ENCODE data around the gene ZFAND5.

The ZFAND5 gene, protein sequence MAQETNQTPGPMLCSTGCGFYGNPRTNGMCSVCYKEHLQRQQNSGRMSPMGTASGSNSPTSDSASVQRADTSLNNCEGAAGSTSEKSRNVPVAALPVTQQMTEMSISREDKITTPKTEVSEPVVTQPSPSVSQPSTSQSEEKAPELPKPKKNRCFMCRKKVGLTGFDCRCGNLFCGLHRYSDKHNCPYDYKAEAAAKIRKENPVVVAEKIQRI

DNA sequence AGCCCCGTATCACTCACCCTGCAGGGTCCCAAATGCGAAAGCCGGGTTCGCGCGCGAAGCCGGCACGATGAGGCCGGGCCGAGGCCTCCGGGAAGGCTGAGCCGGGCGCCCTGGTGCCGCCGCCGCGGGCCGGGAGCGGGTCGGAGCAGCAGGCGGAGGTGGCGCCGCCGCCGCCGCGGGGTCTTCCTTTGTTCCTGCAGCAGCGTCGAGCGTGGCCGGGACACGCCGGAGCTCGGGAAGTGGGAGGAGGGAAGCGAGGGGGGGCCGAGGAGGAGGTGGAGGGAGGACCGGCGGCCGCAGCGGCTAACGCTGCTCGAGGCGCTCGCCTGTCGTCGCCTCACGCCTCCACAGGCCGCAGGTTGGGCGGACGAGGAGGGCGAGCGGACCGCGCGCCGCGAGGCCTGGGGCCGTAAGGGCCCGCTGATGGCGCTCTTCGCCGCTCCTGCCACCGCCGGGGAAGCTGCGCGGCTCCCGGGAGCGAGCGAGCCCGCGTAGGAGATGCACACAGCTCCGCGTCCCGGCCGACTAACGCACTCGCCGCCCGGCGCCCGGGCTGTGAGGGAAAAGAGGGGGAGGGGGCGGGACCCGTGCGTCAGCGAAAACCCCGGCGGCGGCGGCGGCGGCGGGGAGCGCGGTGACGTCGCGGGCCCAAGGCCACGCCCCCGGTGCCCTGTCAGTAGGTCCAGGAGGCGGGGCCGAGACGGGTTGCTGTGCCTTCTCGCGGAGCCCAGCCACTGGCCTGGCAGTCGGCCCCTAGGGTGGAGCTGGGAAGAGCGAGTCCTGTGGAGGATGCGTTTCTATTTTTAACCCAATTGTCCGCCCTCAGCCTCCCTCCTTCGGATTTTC is at the start of gene ZFAND5:
Gene ZFAND5 (minus strand): TSS at position 530 of the 846 bp plus-strand sequence. CDS start 4,430 bp downstream, outside the sequence.
- DNase-seq, result peak; percentile 97

DNA sequence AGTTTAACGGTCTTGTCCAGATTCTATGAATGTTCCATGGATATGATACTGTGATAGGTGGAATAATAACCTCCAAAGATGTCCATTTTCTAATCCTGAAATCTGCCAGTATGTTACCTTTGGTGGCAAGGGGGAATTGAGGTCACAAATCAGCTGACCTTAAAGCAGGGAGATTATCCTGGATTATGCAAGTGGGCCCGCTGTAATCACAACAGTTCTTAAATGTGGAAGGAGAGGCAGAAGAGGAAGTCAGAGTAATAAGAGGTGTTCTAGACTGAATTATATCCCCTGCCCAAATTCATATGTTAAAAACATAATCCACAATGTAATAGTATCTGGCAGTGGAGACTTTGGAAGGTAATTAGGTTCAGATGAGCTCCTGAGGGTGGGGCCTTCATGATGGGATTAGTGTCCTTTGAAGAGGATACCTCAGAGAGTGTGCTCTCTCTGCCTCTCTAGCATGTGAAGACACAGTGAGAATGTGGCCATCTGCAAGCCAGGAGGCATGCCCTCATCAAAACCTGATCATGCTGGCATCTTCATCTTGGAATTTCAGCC is 47.6 kb upstream of the ZFAND5 start:
- DNase-seq, result no peak

DNA sequence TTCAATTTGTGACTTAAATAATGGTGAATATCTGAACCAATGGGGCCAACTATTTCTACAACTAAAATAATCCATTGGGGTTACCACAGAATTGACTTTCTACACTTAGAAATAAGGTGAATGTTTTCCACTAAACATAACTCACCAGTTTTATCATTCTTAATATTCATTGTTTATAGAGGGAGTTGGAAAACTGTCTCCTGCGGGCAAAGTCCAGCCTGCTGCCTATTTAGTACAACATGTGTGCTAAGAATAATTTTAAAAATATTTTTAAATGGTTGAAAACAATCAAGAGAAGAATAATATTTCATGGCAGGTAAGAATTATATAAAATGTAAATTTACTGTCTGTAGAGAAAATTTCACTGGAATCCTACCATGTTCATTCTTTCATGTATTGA is 45.2 kb upstream of the ZFAND5 start:
- DNase-seq, result no peak

DNA sequence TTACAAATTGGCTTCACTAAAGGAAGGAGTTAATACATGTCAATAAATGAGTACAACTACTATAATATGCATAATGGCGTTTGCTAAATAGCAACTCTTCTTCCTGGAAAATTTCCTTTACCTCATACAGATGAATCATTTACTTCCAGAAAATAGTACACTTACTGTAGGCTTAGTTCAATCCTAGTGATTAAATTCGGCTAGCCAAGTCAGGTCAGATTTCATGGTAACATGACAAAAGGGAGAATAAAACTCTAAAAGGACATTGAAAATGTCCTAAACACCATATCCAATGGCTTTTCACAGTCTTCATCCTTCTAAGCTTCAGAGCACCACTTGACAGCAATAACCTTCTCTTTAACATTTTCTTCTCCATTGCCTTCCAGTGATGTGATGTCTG is 42.1 kb upstream of the ZFAND5 start:
- DNase-seq, result no peak

DNA sequence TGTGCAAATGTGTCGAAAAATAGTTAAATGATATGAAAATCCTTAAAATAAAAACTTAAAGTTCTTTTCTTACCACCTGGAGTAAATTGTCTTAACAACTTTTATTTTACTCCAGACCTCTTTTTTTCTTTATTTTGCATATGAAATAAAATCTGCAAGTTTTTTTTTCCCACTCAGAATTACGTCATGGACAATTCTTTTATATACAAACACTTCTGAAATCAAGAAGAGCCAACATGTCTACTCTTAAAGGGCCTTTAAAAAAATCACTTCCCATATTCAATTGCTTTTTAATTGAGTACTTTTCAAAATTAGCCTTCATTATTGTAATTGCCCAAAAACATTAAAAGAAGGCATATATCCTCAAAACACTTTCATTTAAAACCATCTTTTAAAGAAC is 37.7 kb upstream of the ZFAND5 start:
- DNase-seq, result no peak

DNA sequence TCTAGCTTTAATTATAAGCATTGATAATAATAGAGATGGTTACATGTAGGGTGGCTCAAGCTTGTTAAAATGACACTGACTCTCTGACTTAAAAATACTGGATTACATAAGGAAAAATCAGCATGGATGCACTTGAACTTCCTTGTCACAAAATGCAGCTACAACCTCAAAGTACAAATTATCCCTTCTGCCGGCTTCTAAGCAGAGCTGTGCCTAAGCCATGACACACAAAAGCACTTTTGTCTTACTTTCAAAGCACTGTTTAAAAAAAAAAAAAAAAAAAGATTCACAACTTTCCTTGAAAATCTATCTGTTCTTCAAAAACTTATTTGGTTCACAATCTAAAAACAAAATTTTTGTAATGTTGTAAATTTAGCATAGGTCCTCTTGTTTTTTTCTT is 36.4 kb upstream of the ZFAND5 start:
- DNase-seq, result no peak

DNA sequence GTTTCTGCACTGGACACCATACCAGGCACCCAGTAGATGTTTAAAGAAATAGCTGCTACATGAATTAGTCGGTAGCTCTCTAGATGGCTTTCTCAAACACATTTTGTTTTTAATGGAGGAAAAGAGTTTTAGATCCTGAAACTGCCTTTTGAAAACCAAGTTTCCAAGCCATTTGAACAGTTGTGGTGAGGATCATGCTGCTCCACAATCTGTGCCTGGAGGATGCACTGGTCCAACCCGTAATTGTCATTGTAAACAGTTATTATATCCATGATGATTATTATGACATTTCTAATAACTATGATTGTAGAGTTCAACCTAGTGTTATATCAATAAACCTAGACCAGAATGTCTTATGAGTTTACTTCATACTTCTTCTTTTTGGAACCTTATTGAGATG is 35.9 kb upstream of the ZFAND5 start:
- DNase-seq, result no peak

DNA sequence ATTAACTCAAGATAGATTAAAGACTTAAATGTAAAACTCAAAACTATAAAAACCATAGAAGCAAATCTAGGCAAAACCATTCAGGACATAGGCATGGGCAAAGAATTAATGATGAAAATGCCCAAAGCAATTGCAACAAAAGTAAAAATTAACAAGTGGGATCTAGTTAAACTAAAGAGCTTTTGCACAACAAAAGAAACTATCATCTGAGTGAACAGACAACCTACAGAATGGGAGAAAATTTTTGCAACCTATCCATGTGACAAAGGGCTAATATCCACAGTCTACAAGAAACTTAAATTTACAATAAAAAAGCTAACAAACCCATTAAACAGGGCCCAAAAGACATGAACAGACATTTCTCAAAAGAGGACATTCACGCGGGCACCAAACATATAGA is 34.4 kb upstream of the ZFAND5 start:
- DNase-seq, result no peak

DNA sequence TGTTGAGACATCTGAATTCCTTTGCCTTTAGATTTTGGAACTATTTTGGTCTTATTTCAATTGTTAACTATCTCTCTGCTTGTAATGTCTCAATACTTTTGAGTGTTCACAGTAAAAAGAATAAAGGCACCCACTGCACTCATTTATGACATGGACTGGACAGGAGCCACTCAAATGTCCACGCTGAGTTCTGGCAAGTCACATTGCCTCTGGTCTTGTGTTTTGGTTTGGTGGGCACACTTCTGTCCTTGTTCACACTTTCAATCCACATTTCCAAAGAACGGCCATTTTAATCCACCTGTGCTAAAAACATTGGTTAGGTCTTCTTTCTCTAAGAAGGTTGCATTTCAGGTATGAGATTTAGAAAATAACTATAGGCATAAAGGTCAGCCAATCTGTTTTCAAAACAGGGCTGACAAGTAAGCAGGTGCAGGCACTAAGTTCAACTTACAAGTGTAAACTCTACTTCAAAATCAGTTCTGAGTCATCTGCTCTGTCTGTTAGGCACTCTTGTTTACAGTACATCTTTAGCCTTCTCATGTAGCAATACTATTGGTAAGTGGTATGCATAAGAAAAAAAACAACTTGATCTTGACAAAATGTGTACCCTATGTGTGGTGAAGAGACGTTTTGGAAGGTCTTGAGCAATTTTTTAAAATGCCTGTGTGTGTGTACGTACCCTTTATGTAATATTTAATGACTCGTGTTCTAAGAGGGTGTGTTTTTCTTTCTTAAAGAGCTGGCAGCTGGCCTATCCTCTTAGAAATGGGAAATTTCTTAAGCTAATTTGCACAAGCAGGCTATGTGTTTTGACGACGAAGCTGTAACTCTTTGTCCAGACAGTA is 31.5 kb upstream of the ZFAND5 start:
- DNase-seq, result no peak

DNA sequence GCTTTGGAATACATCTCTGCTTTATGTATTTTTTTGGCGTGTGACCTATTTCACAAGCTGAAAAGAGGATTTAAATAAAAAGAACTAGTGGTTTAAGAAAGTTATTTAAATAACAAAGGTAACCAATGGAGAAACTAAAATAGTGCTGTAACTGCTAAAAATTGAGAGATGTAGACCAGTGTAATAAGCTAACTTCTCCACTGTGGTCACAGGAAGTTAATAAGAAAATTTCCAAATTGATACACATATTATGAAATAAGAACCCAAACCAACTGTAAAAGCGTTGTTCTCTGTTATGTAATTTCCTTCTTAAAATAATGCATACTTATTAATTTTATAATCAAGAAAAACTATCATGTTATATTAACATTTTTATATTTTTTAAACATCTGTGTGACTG is 29.1 kb upstream of the ZFAND5 start:
- no peak for DNase-seq

DNA sequence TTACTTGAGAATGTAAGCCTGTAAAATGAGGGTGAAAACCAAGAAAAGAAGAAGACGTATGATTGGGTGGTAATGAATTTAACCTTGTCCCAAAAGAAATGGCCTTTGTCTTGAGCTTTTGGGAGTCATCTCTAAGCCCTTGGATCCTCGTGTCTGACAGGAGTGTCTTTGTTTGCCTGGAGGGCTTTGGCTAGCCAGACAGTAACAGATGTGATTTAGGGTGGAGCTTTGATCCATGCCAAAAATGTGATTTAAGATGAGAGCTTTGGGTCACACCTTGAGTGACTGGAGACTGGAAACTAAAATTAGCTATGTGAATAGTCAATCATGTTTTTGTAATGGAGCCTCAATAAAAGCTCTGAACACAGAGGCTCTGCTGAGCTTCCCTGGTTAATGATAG is 25.9 kb upstream of the ZFAND5 start:
- no peak for DNase-seq

DNA sequence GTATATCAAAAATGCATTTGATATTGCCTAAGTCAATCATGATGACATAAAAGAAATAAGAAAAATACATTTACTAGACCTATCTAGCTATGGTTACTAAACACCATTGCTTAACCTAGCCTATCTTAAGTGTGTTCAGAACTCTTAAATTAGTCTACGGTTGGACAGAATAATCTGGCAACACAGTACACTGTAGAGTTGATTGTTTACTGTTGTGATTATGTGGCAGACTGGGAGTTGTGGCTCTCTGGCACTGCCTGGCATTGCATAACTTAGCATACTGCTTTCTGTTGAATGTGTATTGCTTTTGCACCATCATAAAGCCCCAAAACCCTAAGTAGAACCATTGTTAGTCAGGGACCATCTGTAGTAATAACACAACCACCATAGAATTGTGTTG is 21.2 kb upstream of the ZFAND5 start:
- DNase-seq, result no peak

DNA sequence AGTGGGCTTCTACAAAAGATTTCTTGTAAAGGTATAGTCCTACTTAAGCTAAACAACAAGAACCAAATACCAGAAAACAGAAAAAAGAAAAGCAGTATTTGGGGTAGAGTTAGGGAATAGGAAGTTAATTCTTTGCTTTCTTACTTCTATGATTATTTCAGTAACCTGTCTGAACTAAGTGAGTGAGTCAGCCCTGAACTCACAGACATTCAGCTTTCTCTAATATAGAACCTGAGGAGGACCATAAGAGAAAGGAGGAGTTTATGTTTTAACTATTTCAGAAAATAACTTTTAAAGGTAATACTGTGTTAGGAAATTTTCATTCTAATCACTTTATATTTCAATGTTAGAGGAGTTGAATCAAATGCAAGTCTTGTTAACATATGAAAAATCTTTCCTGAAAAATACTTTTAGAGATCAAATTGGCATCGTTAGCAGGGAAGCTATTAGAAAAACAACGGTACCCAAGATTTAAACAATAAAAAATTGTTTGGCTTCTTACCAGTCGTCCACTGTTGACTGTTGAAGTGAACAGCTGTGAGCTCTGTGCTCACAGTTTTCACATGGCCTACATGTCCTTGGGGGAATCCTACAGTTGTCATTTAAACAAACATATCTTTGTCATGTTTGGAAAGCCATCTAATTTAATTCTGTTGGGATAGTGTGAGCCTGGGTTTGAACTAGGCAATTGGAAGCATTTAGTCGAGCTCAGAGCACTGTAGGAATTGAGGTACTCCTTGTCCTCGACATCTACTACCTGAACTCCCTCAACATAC is 19.9 kb upstream of the ZFAND5 start:
- DNase-seq, result no peak

DNA sequence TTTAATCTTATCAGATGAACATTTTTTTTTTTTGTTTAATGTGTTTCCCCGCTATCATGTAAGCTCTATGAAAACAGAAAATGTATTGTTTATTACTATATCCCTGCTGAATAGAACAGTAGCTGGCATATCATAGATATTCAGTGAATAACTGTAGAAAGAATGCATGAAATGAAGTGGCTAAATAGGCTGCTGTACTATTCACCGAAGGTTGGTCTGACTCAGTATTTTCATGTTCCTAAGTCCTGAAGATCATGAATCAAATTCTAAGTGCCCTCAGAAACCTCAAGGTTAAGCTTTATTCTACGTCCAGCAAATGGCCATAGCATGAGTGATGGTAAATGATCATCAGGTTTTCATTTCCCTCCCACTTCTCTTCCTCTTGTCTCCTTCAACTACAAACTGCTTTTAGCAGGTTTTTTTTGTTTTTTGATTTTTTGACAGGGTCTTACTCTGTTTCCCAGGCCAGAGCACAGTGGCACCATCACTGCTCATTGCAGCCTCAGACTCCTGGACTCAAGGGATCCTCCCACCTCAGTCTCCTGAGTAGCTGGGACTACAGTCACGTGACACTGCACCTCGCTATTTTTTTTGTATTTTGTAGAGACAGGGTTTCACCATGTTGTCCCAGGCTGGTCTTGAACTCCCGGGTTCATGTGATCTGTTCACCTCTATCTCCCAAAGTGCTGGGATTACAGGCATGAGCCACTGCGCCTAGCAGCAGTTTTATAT is 19.1 kb upstream of the ZFAND5 start:
- DNase-seq, result no peak

DNA sequence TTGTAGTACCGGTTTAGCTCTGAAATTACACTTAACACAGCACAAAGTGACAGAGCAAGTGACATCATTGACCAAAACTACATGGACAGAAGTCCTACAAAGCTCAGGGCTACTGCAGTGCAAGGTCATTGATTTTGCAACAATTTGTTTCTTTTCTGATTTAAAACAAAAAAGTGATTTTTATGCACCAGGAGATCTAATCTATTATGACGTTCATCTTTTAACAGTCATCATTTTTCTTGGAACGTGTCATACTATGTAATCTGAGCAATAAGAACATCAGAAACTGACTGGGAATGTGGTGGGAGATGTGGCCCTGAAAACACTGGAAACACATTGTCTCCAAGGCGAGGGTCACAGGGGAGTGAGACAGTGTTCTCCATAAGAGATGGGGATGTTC is 17.4 kb upstream of the ZFAND5 start:
- no peak for DNase-seq

DNA sequence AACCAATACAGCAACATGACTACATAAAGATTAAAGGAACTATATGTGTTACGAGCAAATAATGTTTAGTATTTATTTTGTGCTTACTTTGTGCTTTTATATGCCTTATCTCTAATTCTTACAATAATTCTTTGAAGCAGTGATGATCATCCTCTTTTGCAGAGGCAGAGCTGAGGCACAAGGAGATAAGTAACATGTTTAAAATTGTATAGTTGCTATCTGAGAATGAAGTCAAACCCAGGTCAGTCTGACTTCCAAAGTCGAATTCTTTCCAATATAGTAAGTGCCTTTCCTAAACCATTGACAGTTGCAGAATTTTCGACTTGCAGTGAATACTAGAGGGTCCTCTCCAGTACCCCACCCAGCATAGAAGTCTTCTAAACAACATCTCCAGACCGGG is 12.0 kb upstream of the ZFAND5 start:
- no peak for DNase-seq

DNA sequence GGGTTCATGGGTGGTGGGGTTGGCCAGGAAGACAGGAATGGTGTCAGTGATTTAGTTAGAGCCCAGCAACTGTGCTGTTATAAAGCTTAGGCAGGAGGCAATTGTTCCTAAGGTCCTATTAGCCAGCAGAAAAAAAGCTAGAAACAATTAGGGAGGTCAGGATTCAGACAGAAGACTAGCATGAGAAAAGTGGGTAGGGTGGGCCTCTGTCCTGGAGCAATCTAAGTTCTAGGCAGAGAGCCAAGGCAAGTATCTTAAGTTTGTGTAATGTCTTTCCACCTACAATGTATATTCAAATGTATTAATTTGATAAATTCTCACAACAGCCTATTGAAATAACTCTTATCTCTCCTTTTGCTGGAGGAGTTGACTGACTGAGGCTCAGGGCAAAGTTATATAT is 6.1 kb upstream of the ZFAND5 start:
- no peak for DNase-seq

DNA sequence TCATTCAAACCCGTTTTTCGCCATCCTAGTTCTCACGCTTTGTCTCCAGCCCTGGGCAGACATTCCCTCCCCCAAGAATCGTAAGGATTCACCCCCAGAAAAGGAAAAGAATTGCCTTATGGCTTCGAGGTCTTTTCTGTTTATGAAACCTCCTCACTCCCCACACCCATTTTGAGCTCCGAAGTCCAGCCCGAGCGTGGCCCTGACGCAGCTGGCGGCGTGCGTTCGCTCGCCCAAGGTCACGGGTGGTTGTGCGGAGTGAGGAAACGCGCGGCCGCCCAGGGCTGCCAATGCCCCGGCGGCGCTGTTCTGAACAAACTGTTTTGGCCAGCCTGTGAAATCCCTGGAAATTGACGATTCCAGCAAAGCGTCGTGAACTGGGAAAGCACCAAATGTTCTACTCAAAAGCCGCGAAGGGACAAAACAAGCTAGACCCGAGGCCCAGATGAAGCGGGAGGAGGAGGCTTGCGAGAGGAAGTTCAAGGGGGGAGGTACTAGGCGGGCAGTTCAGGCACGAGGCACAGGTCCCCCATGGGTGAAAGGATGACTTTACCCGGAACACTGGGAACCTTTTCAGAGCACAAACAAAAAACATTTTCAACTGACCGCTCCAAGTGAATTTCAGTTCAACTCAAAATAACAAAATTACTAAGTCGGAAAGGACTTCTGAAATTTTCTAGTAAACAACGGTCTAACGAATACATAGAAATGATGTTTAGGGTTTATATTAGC is 683 bp upstream of the ZFAND5 start:
- peak; percentile 82 for DNase-seq

DNA sequence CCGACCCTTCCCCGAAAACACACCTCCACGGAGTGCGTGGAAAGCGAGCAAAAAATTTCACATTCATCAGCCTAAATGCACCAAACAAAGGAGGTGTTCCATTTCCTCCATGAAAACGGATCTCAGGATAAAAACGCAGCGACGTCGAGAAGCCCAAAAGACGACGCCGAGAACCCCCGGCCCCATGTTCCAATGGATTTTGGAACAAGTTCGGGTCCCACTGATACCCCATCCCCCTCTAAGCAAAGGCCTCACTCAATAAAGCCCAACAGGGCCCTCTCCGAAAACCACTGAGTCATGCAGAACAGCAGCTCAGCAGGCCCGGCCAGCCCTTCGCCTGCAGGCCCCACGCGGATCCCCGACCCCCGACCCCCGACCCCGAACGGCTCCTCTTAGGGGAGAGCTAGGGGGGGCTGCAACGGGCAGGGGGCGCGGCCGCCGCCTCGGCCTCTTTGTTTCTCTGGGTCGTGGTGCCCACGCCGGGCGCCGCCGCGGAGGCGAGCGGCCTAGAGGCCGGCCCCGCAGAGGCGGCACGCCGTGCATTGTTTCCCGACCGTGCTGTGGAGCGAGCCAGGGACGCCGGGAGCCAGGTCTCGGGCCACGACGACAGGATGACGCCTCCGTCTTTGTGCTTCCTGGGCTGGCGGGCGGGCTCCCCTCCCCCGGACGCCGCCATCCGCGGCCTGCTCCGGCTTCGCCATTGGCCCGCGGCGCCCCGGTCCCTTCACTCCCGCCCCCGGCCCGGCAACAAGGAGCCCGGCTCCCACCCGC is 915 bp downstream of the ZFAND5 start:
- DNase-seq, result no peak

DNA sequence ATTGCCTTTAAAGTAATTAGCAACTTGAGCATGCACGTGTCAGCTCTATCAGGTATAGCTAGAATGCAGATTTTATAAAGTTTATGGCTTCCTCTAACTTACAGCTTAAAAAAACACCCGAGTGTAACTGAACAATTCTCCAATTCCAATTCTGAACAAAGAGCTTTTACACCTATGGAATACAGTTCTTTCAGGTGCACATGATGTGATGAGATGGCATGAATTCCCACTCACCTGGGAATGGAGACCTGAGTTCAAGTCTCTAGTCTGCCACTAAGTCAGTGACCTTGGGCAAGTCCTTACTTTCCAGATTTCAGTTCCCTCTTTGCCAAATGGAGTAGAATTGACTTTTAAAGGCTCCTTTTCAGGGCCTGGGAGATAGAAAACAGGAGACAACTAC is 1.8 kb downstream of the ZFAND5 start:
- DNase-seq, result no peak
